ENCODE measurements around the gene SIX2.

SIX2 gene

DNA sequence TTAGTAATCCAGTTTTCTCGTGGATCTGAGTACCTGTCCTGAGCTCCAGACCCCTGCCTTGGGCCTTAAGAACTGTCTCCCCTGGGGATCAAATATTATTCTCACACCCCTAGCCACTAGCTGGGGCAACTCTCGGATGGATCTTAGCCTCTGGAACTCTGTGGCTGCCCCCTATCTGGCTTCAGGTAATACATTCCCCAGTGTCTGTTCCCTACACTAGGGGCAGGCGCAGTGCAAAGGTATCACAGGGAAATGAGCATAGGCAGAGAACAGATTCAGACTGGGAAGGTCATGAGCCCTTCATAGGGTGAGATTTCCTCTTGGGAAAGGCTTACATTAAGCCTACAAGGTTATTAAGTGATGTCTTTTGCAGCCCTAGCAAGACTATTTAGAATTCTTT, 11.2 kb upstream of the SIX2 start:
- no peak for DNase-seq (ENCODE audit: low read depth in 2 of 2)

DNA sequence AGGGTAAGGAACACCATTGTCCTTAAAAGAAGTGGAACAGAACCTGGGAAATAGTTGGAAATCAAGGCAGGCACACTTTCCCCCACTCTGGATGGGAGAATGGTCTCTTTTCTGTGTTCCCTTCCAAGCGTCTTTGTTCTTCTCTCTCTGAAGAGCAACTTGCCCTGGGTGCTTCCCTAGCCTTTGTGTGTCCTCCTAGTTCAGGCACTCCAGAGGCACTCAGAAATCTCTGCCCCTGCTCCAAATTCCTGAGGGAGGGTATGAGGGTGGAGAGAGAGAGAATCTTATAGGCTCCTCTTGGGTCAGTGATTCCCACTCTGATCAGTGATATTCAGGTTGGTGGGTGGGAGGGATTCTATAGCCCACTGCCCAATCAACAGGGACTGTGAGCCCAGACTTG, 8.8 kb upstream of the SIX2 start:
- no peak for DNase-seq (ENCODE audit: low read depth in 2 of 2)

DNA sequence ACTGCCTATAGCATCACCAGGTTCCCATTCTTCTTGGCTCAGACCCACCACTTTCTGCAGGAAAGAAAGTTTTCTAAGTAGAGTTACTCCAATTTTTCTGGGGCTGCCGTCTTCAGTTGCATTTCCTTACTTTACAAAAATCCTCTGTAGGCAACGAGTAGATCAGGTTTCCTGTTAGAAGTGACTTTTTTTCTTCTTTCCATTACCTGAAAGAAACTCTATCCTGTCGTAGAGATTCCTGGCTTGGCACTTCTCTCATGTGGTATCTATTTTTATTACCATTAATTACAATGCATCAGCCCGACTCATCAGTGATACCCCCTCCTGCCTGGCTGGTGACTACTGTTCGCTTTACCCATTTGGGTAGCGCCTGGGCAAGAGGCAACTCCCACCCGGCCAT, 5.6 kb upstream of the SIX2 start:
- no peak for DNase-seq (ENCODE audit: low read depth in 2 of 2)

DNA sequence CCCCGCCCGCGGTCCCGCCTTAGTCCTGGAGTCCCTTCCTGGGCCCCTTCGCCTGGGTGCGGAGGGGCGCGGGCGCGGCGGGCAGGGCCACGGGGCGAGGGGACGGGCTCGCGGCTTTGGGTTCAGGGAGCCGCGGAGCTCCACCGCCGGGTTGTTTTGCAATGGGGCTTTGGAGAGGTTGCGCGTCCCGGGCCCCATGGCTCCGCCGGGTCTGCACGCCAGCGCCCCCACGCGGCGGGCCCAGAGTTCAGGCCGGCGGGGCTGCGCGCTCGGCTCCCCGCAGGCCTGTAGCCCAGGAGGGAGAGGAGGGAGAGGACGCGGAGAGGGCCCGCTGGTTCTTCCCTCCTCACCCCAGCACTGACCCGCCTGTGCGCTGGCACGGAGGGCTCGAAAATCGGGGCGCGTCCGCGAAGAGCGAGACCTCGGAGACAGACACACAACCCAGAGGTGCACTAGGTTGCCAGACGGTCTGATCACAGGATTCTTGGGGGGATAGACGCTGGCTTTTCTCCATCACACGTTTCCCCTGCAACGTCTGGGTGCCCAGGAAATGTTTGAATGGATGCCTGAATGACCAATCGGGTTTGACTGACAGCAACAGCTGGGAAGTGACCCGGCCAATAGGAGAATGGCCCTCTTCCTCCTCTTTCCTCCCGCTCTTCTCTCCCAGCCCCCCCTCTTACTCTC, 4.9 kb upstream of the SIX2 start:
- DNase-seq (ENCODE audit: low read depth in 2 of 2): no peak

DNA sequence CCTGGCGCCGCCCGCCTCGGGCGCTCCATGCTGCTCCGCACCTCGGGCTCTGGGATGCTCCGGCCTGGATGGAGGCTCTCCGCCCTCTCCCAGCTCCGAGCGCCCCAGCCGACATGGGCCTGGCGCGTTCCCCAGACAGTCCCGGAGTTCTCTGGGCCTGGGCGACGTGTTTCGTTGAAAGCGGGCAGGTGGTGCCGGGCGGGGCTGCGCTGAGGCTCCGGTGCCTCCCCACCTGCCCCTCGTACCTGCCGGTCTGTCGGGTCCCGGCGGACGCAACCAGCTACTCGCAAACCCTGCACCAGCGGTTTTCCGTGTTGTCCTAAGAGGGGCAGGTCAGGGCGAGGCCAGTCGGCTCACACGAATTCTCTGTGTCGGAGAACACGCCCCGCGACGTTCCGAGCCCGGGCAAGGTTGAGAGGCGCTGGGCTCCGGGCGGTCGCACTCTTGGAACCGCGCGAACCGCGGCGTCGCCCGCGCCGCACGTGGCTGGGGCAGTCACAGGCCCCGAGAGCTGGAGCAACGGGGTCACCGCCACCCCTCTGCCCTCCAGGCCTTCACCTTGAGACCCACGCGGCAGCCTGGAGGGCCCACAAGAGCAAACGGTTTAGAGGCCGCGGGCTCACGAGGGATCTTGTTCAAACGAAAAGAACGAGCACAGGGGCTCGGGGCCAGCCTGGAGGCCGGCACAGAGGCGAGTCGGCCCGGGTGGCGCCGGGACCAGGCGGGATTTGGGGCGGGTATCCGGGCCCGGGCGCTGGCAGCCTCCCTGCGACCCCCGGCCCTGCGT, 4.2 kb upstream of the SIX2 start:
- no peak for DNase-seq (ENCODE audit: low read depth in 2 of 2)

DNA sequence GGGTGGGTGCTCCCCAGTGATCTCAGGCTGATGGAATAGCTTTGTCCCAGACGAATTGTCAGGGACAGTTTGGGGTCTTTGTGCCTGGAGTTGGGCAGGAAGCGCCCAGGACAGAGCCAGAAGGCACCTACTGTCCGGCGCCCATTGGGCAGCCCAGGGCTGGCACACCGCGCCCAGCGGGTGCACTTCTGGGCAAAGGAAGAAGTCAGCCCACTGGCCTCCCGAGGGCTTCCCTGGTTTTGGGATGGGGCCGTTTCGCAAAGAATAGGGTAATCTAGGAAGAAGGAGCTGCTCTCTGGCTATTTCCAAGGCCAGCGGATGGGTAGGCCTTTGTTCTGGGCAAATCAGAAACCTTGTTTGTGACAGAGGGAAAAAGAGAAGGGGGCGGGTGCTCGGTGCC, 3.5 kb upstream of the SIX2 start:
- no peak for DNase-seq (ENCODE audit: low read depth in 2 of 2)

DNA sequence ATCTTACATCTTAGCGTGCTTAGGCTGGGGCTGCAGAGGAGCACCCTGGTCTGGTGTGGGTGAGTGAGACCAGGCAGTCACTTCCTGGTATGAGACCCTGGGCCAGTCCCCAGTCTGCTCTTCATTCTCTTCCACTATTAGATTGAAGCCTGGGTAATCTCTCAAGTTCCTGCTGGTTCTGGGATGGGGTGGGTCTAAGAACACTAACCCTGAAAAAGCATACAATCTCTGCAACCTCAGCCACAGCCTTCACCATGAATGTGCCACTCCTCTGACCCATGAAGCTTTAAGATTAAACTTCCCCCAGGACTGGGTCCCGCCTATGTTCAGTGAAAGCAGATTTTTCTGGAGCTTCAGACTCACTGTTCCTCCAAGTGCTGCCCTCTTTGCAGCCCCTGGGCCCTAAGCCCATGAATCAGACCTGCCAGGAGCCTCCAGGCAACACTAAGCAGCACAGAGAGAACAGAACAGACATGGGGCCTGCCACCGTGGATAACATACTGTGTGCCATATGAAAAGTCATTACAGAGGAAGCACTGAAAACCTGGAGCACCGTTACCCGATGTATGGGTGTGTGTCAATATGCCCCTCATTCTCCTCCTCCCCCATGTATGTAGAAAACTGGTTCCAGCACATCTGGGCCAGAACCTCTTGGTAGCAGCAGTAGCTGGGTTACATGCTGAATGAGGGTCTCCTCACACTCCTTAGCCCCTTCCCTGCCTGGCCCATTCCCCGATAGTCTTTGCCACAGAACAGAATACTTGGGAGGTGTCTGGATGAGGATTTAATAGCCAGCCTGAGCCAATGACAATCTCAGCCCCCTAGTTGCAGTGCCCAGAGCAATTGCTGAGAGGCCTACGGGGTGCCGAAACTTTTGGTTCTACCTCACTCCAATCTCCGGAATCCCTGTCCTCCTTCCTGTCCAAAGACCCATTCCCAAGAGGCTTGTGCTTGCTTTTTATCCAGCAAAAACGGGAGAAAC, 2.7 kb upstream of the SIX2 start:
- DNase-seq (ENCODE audit: low read depth in 2 of 2): no peak

DNA sequence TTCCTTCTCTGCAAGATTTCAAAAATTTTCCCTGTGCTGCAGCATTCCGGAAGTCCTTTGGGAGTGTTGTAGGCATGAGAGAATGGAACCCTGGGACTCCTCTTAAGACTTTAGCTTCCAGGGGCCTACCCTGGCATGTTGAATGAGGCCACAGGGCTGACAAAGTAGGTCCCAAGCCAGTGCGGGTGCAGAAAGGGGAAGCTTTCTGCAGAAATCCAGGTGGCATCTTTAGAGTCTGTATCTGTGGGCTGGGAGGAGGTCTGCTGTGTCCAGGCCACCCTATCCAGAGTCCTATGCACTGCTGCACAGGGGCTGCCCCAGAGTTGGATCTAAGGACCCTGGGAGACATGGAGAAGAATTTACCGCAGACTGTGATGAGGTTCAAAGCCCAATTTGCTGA, 1.9 kb upstream of the SIX2 start:
- no peak for DNase-seq (ENCODE audit: low read depth in 2 of 2)

DNA sequence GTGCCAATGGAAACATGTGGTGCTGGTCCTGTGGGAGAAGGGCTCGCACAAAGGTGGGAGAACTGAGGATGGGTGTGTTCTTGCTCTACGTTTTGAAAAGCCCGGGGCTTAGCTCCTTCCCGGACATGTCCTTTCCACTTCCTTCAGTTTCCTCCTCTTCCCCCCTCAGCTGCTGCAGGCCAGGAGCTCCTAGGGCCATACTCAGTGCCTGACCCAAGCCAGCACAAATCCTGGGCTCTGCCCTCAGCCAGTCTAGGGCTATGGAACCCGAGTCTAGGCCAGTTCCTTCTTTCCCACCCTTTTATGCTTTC, 1.4 kb upstream of the SIX2 start:
- DNase-seq (ENCODE audit: low read depth in 2 of 2): no peak

DNA sequence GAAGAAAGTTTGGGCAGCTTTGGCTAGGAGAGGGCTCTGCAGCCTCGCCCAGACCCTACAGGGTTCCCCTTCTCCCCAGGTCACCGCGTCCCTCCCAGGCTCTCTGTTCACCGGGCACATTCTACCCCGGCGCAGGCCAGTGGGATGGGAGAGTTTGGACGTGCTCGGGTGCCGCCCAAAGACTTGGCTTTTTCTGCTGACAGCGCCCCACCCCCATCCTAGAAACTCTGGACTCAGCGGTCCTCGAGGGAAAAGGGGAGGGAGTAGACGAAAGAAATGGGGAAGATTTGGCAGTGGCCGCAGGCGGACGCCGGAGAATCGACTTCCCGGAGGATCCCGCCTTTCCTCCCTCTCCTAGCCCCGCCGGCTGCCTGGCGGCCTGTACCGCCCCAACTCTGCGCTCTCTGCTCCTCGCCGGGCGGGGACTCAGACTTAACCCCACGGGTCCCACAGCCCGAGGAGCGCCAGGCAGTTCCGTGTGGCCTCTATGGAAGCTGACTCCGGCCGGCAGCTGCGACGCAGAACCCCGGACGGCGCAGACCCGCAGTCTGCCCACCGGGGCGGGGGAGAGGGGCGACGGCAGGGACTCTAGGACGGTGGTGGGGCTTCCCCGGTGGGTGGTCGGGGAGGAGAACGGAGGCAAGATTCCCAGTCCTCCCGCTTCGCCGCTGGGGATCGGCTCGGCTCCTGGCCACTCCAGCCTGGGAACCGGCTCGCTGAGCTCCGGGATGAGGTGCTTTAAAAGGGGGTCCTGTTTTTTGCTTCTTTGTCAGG, 863 bp upstream of the SIX2 start:
- no peak for DNase-seq (ENCODE audit: low read depth in 2 of 2)

DNA sequence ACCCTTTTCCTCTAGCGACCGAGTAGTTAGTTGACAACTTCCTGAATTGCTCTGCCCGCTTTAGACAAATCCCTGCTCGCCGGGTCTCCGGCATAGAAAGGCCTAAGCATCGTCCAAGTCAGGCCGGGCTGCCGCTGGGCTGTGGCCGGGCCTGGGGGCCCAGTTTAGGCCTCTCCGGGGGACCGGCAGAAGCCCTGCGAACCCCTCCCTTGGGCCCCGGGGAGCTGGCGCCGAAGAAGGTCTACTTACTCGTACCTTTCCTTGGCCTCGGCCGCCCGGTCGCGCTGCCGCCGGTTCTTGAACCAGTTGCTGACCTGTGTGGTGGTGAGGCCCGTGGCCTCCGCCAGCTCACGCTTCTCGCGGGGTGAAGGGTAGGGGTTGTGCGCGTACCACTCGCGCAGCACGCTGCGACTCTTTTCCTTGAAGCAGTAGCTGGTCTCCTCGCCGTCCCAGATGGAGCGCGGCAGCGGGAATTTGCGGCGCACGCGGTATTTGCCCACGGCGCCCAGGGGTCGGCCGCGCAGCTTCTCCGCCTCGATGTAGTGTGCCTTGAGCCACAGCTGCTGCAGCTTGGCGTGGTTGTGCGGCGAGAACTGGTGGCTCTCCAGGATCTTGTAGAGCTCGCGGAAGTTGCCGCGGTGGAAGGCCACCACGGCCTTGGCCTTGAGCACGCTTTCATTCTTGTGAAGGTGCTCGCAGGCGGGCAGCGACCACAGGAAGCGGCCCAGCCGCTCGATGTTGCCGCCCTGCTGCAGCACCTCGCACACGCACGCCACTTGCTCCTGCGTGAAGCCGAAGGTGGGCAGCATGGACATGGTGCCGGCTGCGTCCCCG, 739 bp downstream of the SIX2 start:
- no peak for DNase-seq (ENCODE audit: low read depth in 2 of 2)

DNA sequence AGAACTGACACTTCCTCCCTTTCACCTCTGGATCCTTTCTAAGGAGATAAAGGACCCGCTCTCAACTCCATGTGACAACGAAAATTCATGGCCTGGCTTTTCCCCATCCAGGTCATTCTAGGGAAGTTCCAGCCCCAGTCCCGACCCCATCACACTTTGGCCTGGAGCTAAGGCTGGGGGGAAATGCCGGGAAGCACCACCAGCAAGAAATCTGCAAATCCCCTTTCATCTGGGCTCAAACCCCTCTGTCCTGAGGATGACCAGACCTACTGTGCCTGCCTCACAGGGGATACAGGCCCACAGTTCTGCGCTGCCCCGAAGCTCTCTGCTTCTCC, 1.3 kb downstream of the SIX2 start:
- DNase-seq (ENCODE audit: low read depth in 2 of 2): no peak

DNA sequence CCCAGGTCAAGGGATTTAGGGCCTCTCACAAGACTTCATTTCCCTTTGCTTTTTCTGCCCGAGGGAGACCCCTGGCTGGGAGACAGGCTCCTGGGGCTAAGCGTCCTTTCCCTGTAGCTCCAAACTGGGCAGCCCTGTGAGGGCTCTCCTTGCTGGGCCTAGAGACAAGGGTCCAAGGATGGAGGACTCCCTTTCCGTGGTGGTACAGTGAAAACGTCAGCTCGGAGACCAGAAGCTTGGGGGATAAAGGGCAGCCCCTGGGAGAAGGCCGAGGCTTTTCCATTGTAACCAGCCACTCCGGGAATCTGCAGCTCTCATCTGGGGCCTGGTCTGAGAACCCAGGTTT, 2.3 kb downstream of the SIX2 start:
- no peak for DNase-seq (ENCODE audit: low read depth in 2 of 2)

DNA sequence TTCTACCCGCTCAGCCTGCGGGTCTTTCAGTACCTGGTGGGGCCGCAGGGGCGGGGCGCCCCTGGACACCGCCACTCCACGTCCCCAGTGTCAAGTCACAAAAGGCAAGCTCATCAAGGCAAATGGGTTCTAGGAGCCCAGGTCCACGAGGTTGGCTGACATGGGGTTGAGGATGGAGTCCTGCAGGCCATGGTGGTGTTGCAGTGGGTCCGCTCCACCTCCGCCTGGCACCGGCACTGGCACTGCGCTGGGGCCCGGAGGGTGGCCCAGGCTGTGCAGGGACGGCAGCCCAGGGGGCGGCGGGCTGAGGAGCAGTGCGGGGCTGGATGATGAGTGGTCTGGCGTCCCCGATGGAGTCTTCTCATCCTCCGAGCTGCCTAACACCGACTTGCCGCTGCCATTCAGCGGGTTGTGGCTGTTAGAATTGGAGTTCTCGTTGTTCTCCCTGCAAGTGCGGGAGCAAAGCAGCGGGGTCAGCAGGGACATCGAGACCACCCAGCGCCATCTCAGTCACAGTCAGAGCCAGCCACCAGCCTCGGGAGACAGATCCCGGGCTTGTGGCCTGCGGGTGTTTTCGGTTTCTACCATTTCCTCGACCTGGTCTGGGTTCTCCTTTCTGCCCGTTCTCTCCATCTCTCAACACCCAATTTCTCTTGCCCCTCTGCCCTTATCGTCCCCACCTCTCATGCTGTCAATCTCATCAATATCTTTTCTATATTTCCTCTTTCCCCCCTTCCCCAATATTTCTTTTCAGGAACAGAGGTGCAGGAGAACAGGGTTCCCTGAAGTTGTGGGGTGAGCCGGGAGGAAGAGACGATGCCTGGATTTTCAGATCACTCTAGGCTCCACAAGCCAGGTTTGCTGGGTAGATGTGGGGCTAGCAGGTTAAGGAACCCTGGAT, 3.0 kb downstream of the SIX2 start:
- no peak for DNase-seq (ENCODE audit: low read depth in 2 of 2)

DNA sequence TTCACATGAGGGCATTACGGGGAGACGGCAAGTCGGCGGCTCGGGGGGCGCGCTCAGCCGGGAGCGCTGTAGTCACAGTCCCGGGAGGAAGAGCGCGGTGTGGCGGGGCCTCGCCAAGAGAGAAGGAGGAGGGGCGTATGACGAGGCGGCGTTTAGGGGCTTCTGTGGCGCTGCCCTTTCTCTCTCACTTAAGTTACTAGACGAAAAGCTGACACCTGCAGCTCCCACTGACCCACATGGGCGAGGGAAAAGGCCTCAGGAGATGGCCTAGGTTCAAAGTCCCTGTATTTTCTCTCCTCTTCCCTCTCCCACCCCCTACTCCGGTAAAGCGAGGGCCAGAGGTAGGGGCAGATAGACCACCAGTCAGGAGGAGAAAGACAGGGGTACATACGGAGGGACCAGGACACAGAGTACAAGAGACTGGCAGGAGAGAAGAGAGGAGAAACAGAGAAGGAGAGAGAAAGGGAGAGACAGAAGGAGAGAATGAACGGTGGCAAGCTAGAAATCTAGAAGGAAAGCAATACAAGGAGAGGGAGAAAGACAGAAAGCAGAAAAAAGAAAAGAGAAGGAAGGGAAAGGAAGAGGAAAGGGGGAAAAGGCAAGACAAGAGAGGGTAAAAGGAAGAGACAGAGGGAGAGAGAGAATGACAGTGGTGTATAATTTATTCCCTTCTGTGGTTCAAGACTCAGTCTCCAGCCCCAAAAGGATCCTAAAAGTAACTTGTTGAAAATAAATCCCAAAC, 3.8 kb downstream of the SIX2 start:
- DNase-seq (ENCODE audit: low read depth in 2 of 2): no peak

DNA sequence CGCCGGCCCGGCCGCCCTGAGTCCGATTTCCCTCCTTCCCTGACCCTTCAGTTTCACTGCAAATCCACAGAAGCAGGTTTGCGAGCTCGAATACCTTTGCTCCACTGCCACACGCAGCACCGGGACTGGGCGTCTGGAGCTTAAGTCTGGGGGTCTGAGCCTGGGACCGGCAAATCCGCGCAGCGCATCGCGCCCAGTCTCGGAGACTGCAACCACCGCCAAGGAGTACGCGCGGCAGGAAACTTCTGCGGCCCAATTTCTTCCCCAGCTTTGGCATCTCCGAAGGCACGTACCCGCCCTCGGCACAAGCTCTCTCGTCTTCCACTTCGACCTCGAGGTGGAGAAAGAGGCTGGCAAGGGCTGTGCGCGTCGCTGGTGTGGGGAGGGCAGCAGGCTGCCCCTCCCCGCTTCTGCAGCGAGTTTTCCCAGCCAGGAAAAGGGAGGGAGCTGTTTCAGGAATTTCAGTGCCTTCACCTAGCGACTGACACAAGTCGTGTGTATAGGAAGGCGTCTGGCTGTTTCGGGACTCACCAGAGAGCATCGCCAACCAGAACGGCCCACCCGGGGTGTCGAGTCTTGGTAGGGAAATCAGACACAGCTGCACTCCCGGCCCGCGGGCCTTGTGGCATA, 4.6 kb downstream of the SIX2 start:
- DNase-seq (ENCODE audit: low read depth in 2 of 2): no peak

DNA sequence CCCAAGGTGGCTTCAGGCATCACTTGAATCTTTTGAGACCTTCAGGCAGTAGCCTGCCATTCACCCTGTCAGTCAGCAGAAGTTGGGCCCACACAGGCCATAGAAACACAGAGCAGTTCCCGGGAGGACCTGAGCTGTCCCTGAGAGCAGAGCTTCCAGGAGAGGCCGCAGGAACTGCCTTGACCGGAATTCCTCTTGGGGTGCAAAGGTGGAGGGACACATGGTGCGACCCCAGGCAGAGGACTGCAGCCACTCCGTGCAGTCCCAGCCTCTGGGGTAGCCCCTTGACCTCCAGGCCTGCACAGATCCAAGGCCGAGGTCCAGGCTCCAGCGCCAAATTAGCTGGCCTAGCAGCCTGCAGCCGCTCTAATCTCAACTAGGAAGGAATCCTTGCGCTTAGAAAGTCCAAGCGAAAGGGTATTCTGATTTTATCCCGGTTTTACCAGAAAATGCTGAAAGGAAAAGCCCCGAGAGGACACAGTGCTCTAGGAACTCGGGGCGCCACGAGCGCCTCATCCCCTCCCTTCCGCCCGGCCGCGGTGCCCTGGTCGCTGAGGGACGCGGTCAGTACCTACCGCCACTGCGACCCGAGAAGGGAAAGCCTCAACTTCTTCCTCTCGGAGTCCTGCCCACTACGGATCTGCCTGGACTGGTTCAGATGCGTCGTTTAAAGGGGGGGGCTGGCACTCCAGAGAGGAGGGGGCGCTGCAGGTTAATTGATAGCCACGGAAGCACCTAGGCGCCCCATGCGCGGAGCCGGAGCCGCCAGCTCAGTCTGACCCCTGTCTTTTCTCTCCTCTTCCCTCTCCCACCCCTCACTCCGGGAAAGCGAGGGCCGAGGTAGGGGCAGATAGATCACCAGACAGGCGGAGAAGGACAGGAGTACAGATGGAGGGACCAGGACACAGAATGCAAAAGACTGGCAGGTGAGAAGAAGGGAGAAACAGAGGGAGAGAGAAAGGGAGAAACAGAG, 5.4 kb downstream of the SIX2 start:
- no peak for DNase-seq (ENCODE audit: low read depth in 2 of 2)

DNA sequence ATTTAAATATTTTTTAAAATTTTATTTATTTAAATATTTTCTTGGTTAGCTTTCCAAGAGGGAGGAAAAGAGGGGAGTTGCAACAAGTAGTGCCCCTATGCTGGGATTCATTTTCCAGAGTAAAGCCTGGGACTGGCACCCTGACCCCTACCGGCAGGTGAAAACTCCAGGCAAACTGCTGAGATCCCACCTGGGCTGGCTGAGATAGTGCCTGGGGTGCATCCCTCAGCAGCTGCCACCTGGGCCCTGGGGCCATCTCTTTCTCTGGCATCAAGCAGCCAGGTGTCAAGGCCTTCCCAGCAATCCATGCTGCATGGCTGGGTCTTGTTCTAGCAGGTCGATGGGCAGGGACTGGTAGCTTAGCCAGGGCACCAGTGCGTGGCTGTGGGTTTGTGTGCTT, 6.6 kb downstream of the SIX2 start:
- no peak for DNase-seq (ENCODE audit: low read depth in 2 of 2)

All from stimulated activated CD4-positive, alpha-beta T cell treated with anti-CD3 and anti-CD28 coated beads, Interleukin-1b, Interleukin-23, amount 100 ng/mL, for 4 hours (primary cell).